GM15510 (cell line): ENCODE measurements around the gene IFT25.

Experiments
- POLR2A ChIP-seq: IDR thresholded peaks from 3 replicates; pipeline ENCODE4 v1.6.1; 2011; ENCODE audit warnings: borderline replicate concordance; ENCODE audit not compliant: insufficient read length; ENCODE audit errors: extremely low read depth

Gene IFT25

DNA sequence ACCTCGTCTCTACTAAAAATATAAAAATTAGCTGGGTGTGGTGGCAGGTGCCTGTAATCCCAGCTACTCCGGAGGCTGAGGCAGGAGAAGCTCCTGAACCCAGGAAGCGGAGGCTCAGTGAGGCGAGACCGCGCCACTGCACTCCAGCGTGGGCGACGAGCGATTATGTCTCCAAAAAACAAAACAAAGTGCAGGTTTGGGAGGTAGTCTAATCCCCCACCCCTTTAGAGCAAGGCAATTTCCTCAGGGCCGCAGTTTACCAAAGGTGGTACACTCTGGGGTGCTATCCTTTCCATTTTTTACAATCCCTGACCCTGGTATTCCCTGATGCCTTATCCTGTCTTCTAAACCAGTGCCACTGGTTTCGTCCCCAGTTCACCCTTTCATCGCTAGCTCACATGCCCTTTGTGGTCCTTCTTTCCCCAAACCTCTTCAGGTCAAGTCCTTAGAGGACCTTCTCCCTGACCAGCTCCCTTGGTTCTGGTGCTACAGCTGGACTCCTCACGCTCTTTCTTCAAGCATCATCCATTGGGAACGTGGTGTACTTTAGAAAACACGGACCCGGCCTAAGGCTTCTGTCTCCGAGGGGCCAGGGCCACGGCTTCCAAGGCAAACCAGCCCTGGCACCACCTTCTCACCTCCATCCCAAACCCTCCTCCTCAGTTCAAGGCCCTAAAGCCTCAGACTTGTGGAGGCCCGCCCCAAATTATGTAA, 873 bp downstream of the IFT25 start:
- no peak for TF ChIP-seq POLR2A

DNA sequence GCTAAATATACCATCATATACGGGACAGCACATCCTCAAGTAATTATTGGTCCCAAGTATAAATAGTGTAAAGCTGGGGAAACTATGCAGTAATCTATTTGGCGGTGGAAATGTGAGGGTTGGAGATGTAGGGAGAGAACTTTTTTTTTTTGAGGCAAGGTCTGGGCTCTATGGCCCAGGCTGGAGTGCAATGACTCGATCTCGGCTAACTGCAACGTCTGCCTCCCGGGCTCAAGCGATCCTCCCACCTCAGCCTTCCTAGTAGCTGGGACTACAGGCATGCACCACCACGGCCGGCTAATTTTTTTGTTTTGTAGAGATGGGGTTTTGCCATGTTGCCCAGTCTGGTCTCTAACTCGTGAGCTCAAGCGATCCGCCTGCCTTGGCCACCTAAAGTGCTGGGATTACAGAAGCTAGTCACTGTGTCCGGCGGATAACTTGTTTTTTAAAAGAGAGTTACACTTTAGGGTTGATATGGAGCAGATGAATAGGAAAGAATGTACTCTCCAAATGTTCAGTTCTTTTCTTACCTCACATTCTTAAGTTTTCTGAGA, 1.9 kb downstream of the IFT25 start:
- no peak for TF ChIP-seq POLR2A

DNA sequence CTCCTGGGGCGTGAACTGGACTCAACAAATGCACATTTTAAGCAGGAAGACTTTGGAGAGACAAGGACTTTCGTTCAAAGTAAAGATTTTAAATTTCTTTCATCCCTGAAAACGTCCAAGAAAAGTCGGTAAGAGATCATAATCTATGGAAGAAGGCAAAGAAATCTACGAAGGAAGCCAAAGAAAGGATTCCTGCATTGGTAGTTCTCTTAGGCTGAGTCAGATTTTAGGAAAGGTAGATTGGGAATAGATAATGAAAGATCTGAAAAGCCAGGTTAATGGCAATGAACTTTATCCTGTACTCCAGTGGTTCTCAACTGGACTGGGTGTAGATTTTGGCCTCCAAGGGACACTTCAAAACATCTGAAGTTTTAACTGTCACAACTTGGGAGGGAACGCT, 2.4 kb downstream of the IFT25 start:
- TF ChIP-seq POLR2A, result no peak

DNA sequence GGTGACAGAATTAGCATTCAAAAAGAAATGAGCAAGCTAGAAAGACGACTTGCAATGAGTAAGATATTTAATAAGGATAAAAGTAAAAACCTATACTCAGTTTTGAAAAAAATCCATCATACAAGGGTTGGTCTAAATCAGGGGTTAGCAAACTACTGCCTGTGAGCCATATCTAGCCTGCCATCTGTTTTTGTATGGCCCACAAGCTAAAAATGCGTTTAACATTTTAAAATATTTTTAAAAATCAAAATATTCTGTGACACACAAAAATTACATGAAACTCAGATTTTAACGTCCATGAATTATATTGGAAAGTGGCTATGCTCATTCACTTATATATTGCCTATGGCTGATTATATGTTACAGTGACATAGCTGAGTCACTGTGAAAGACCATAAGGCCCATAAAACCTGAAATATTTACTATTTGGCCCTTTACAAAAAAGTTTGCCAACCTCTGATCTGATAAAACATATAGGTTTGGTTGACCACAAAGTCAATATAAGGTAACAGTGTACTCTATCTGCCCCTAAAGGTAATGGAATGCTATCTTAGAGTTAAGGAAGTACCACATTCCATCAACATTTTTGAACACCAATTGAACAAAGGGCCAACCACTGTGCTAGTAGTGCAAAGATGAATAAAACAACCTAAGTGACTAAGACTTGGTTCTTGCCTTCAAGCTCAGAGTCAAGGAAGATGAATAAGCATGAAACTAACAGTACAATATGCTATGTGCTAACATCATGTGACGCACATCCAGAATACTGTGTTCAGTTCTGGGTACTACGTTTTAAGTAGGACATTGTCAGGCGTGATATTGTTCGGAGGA, 3.2 kb downstream of the IFT25 start:
- TF ChIP-seq POLR2A, result no peak

DNA sequence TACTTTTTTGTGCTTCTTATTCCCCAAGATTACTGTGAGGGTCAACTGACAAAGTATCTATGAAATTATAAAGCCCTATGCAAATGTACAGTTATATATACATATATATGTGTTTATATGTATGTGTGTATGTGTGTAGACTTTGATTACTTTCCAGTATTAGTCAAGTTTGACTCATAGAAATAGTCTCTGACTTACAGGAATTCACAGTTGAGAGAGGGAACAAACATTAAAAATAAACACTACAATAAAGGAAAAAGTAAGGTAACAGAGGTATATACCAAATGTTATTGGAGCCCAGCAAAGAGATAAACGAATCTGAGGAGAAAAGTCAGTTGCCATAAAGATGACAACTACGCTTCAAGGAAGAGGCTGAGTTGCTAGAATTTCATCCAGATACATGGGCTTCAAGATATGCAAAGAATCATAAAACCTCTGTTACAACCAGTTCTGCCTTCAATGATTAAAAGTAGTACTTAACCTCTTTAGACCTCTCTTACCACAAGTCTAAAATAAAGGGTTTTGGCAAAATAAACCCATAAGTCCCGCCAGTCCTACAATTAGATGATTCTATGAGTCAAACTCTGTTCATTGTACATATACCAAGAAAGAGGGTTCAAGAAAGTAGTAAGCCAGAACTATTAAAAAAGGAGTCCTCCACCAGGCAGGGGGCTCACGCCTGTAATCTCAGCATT, 7.2 kb downstream of the IFT25 start:
- TF ChIP-seq POLR2A, result no peak

DNA sequence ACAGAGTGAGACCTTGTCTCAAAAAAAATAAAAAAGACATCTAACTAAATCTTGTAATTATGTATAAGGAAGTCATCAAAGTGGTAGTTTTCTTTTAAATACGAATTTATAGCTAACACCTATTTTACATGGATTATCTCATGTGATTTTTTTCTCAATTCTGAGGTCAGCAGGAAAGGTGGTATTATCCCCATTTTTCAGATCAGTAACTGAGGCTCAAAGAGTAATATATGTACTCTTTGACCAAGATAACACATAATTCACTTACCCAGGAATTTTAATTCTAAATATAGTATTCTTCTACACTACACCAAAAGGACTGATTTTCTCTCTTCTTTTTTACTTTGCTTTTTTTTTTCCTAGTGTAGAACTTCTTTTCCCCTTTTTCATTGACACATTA, 9.1 kb downstream of the IFT25 start:
- no peak for TF ChIP-seq POLR2A

DNA sequence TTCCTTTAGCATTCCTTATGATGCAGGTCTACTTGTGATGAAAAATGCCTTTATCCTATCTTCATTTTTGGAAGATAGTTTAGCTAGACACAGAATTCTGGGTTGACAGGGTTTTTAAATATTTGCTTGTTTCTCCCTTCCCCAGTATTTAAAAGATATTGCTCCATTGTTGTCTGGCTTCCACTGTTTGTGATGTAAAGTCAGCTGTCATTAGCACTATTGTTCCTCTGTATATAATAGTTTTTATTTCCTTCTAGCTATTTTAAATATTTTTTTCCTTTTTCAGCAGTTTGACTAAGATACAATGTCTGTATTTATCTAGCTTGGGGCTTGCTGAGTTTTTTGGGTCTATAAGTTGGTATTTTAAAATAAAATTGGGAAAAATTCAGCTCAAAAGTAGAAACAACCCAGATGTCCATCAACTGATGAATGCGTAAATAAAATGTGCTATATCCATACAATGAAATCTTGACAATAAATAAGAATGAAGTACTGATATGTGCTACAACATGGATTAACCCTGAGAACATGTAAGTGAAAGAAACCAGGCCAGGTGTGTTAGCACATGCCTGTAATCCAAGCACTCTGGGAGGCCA, 11.2 kb downstream of the IFT25 start:
- no peak for TF ChIP-seq POLR2A

DNA sequence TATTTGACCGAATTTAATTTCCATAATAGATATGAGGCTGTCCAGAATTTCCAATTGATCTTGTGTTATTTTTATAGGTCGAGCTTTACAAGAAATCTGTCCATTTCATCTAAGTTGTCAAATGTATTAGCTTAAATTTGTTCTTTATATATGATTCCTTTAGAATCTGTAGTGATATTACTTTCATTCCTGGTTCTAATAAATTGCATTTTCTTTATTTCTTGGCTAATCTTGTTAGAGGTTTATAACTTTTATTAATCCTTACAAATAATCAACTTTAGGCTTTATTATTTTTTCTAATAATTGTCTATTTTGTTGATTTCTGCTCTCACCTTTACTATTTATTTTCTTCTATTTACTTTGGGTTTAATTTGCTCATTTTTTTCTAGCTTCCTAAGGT, 14.0 kb downstream of the IFT25 start:
- TF ChIP-seq POLR2A, result no peak

DNA sequence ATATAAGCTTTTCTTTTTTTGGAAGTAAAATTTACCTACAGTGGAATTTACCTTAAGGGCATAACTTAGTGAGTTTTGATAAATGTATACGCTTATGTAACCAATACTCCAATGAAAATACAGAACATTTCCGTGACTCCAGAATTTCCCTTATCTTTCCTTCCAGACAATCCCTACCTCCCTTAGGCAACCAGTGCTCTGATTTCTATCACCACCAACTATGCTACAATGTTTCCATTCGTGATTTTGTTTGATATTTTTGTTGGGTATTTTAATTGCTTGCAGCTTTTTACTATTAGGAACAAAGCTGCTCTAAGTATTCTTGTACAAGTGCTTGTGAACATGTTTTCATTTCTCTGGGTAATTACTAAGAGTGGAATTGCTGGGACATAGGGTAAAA, 14.6 kb downstream of the IFT25 start:
- TF ChIP-seq POLR2A, result no peak

DNA sequence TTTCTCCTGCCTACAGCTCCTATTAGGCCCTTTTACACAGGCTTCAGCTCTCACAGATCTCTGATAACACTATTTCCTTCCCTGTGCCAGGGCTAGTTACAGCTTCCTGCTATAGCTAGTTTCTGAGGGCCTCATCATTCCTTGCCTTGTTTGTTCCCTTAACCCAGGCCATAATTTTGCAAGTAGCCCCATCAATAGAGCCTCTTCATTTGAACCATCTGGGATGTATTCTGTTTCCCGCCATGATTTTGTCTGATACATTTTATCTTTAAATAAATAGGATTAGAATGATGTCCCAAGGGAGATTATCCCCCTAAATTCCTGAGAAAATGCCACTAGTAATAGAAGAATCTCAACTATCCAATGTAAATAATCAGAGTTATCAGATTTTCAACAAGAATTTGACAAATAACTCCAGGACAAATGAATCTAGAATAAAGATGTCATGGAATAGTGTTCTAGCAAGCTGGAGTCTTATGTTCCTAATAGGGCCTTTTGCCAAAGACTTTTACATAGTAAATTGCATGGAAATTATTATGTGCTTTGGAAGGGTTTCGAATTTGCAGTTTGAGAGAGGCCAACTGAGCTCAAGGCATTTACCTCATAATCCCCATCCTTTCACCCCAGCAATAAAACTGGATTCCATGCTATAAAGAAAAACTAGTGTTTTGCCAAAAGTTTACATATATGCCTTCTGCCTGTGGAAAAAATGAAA, 16.1 kb downstream of the IFT25 start:
- TF ChIP-seq POLR2A, result no peak

DNA sequence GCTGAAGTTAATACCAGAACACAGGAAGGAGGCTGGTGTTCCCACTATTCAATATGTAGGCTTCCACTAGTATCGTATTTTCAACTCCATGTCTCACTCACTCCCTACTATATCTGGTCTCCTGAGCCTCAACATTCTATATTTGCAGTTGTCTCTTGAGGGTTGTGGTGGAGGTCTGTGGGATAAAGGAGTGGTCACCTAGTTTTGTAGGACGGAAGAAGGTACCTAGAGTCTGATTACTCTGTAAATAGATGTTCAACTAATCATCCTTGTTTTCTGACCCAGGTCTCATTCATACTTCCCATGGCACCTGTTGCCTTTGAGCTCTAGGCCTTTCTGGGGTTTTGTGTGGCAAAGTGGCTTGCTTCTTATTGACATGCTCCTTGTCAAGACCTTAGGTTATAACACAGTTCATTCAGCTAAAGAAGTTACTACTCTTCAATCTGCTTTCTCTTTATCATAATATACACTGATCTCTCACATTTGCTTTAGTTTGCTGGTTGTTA, 18.1 kb downstream of the IFT25 start:
- TF ChIP-seq POLR2A, result no peak

DNA sequence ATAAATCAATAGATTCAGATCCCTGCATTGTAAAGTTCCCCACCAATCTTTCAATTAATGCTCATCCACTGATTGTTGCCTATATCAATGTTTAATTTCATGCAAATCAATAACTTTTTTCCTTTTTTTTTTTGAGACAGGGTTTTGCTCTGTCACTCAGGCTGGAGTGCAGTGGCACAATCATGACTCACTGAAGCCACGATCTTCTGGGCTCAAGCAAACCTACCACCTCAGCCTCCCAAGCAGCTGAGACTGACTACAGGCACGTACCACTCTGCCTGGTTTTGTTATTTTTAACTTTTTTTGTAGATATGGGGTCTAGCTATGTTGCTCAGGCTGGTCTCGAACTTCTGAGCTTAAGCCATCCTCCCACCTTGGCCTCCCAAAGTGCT, 25.8 kb downstream of the IFT25 start:
- no peak for TF ChIP-seq POLR2A

DNA sequence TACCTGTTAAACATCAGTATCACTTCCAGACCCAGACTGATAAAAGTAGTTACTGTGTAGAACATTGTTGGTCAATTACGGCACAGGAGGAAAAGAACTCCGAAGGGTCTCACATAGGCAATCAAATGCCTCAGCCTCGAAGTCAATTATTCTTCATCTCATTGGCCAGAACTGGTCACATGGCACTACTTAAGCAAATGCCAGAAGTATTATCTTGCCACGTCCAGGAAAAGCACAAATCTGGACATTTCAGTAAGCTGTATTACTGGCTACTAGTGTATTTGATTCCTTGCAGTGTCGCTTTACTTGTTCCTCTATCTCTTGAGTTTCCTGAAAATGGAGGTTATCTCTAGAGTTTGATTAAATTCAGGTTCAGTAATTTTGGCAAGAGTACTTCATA, 27.2 kb downstream of the IFT25 start:
- no peak for TF ChIP-seq POLR2A

DNA sequence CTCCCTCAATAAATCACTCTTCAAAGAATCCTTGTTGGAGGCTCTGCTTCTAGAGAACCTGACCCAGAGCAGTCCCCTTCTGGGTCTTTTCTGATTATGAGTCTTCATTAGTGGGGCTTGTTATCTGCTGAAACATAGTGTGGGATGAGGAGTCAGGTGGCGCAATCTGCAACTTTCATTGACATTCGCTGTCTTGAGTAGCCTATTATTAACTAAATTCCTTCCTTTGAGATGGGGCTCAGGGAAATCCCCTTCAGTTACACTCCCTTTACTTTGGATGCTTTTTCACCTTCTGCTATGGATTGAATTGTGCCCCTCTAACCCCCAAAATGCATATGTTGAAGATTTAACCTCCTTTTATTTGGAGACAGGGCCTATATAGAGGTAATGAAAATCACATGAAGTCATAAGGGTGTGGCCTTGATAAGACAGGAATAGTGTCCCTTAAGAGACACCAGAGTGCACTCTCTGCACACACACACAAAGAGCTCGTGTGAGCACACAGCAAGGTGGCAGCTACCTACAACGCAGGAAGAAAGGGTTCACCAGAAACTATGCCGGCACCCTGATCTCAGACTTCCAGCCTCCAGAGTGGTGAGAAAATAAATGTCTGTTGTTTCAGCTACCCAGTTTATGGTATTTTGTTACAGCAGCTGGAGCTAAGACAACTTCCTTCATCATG, 32.0 kb downstream of the IFT25 start:
- TF ChIP-seq POLR2A, result no peak

DNA sequence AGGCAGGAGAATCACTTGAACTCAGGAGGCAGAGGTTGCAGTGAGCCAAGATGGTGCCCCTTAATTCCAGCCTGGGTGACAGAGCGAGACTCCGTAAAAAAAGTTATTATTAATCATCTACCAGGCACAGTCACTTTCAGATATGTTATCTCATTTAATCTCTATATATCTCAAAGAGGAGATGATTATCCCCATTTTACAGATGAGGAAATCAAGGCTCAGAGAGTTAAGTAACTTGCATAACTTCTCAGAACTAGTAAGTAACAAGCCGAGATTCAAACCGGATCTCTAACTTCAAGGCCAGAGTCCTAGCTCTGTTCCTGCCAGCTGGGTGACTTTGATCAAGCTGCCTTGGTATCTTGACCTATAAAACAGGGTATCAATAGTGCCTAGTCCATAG, 34.1 kb downstream of the IFT25 start:
- no peak for TF ChIP-seq POLR2A
